Stimulated activated effector memory CD8-positive, alpha-beta T cell treated with anti-CD3 and anti-CD28 coated beads, Interleukin-12 subunit alpha, Interleukin-12 subunit beta, amount 100 ng/mL, for 72 hours (primary cell): Measurements from ENCODE around the gene BICDL2.
A peak's percentile ranks its signal among the peaks of the same experiment; 100 is the strongest.

Experiments
- ATAC-seq: fragments of 150-1000 bp; cut with Tn5 transposase; 2 replicates; pipeline ENCODE4 v1.10.0; 2021
- DNase-seq, 2 donors: peaks; one replicate each; pipeline ENCODE4 v3.0.0; 2021 to 2022; ENCODE audit warnings: low spot score in 2 of 2
- H3K27ac Mint-ChIP-seq: one replicate; pipeline ENCODE4 v1.8.0; 2022; ENCODE audit warnings: mild to moderate bottlenecking, mixed read lengths
- H3K36me3 Mint-ChIP-seq: one replicate; pipeline ENCODE4 v1.8.0; 2022; ENCODE audit warnings: mild to moderate bottlenecking, mixed read lengths
- H3K4me1 Mint-ChIP-seq: one replicate; pipeline ENCODE4 v1.8.0; 2022; ENCODE audit warnings: mixed read lengths
- H3K4me3 Mint-ChIP-seq: one replicate; pipeline ENCODE4 v1.8.0; 2022; ENCODE audit warnings: mild to moderate bottlenecking, mixed read lengths
- H3K9me3 Mint-ChIP-seq: one replicate; pipeline ENCODE4 v1.8.0; 2022; ENCODE audit warnings: mixed read lengths

Gene BICDL2

GRCh38 chr16:3015865-3016521, 20.8 kb downstream of the BICDL2 start:
- H3K4me1 Mint-ChIP-seq, result peaks cover 11% of the 10 kb centered on the region
- no peaks in the 10 kb centered on the region for H3K9me3 Mint-ChIP-seq
- no peak overlapping the region for H3K4me3 Mint-ChIP-seq
- ATAC-seq, result no peak
- DNase-seq, result no peak
- no peak overlapping the region for H3K27ac Mint-ChIP-seq
- H3K36me3 Mint-ChIP-seq, result peaks cover 18% of the 10 kb centered on the region

DNA sequence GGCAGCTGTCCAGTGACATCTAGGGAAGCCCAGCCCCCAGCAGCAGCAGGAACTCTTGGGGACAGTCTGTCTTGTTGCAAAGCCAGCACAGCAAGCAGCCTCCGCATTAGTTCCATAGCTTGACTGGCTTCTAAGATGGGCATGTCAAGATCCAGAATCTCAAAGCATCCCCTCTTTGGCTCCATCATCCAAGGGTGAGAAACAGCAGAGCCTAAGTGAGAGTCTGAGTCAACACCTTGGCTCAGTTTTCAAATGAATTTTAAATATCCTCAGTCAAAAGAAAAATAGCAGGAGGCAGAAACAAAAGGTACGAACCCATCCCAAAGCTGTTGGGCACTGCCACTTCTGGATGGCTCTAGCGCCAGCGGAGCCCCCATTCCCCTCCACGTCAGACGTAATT, 21.8 kb downstream of the BICDL2 start:
- H3K36me3 Mint-ChIP-seq, result peaks cover 8% of the 10 kb centered on the region
- H3K4me1 Mint-ChIP-seq, result peaks cover 8% of the 10 kb centered on the region
- no peak overlapping the region for H3K4me3 Mint-ChIP-seq
- H3K9me3 Mint-ChIP-seq, result no peaks in the 10 kb centered on the region
- ATAC-seq (no peak), DNase-seq (no peak)
- no peak overlapping the region for H3K27ac Mint-ChIP-seq

DNA sequence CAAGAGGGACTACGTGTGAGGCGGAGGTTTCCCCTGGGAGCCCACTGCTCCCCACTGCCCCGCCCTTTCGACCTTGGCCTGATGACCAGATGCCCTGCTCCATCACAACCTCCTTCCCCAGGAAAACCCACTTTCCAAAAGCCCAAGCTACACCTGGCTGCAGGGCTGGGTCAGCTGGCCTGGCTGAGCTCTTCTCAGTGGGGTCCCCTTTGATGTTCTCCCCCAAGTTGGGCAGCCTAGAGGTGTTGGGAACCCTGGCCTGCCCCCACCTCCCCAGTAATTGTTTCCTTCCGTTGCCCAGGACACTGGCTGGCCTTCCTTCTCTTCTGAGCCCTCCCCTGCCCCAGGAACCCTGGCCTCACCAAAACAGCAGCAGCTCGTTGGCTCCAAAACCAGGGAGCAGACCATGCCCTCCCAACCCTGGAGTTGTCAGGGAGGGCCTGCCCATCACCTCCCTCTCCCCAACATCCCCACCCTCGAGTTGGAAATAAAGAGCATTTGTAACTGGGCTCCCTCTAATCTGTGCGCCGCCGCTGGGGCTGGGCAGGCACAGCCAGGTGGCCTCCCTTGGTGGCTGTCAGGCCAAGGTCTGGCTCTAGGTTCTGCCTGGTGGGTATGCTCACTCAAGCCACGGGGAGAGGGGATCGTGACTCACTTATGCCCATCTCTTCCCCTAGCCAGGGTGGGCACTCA, 22.6 kb downstream of the BICDL2 start:
- H3K4me3 Mint-ChIP-seq, result no peak overlapping the region
- no peak overlapping the region for H3K27ac Mint-ChIP-seq
- DNase-seq (no peak), ATAC-seq (no peak)
- H3K4me1 Mint-ChIP-seq, result peaks cover under 1% of the 10 kb centered on the region
- H3K9me3 Mint-ChIP-seq, result no peaks in the 10 kb centered on the region
- peaks cover 5% of the 10 kb centered on the region for H3K36me3 Mint-ChIP-seq

- peaks cover 5% of the 10 kb centered on the region for H3K36me3 Mint-ChIP-seq
- no peak for ATAC-seq
- DNase-seq, result no peak
These were observed 23.2 kb downstream of the BICDL2 start for GRCh38 chr16:3013491-3013951.

DNA sequence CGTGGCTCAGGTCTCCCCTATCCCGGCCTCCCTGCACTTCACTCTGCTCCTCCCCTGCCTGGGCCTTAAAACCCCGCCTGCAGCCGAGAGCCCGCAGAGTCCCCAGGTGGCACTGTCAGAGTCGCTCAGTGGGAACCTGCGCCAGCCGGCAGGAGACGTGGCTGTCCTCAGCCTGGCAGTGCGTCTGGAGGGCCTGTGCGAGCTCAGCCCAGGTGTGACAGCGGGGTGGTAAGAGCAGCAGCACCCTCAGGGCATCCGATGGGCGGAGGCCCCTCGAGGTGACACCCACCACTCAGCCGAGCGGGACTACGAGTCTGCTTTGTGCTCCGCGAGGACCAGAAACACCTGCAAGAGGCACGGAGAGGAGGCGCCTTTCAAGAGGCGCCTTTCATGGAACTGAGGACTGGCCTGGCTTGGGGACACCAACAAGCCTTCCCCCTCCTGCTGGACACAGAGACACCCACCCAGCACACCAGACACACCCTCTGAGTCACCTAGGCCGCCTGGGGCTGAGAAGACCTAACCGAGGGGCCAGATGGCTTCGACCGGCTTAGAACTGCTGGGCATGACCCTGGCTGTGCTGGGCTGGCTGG, 23.8 kb downstream of the BICDL2 start, which contains the start of gene CLDN9:
Gene CLDN9 (plus strand): TSS at position 96 of the 593 bp plus-strand sequence. CDS start 440 bp downstream, at position 536.
- no peaks in the 10 kb centered on the region for H3K9me3 Mint-ChIP-seq
- no peak for DNase-seq
- peaks cover 2% of the 10 kb centered on the region for H3K36me3 Mint-ChIP-seq
- ATAC-seq, result peak; percentile 14
- no peak within 1 kb of the TSS for H3K27ac Mint-ChIP-seq
- no peak within 1 kb of the TSS for H3K4me3 Mint-ChIP-seq
- H3K4me1 Mint-ChIP-seq, result peaks cover 9% of the 10 kb centered on the region

More at GRCh38 chr16:3013491-3013951, 23.2 kb downstream of the BICDL2 start:
- no peaks in the 10 kb centered on the region for H3K9me3 Mint-ChIP-seq
- no peak overlapping the region for H3K27ac Mint-ChIP-seq
- no peak overlapping the region for H3K4me3 Mint-ChIP-seq
- H3K4me1 Mint-ChIP-seq, result peaks cover 3% of the 10 kb centered on the region

DNA sequence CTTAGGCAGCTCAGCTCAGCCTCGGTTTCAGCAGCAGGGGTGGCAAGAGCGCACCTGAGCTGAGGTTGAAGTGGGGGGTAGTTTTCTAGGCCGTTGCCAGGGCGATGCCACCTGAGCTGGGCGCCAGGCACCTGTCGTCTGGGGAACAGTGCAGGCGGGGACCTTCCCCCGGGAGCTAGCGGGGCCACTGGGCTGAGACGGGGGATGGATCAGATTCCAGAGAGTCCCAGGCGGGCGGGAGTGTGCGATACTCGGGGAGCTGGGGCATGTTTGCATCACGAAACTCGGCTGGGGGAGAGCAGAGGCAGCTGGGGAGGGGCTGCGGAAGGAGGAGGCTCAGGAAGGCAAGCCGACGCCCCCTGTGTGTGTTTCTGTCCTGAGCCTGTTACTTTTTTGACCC, 24.5 kb downstream of the BICDL2 start:
- no peaks in the 10 kb centered on the region for H3K9me3 Mint-ChIP-seq
- peaks cover 15% of the 10 kb centered on the region for H3K4me1 Mint-ChIP-seq
- H3K4me3 Mint-ChIP-seq, result no peak overlapping the region
- ATAC-seq (no peak), DNase-seq (no peak)
- no peak overlapping the region for H3K27ac Mint-ChIP-seq
- H3K36me3 Mint-ChIP-seq, result no peaks in the 10 kb centered on the region

DNA sequence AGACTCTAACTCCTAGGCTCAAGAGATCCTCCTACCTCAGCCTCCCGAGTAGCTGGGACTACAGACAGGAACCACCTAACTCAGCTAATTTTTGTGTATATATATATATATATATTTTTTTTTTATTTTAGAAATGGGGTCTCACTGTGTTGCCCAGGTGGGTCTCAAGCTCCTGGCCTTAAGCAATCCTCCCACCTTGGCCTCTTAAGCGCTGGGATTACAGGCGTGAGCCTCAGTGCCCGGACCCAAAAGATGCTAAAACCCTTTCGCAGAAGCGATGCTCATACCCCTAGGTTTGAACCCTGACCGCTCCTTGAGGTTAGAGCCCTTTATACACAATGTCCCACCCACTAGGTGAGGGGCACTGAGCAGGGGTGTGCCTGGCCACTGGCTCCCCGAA, 26.2 kb downstream of the BICDL2 start:
- no peak for ATAC-seq
- Mint-ChIP-seq H3K4me1 (peaks cover 23% of the 10 kb centered on the region), H3K9me3 (no peaks in the 10 kb centered on the region), H3K27ac (no peak overlapping the region), H3K36me3 (no peaks in the 10 kb centered on the region), H3K4me3 (no peak overlapping the region)
- no peak for DNase-seq

GRCh38 chr16:3009568-3010390, 27.0 kb downstream of the BICDL2 start:
- ATAC-seq (no peak), DNase-seq (no peak)
- Mint-ChIP-seq H3K36me3 (no peaks in the 10 kb centered on the region), H3K27ac (no peak overlapping the region), H3K9me3 (no peaks in the 10 kb centered on the region), H3K4me1 (peaks cover 23% of the 10 kb centered on the region), H3K4me3 (no peak overlapping the region)

- peak overlapping the region; percentile 47 for H3K4me3 Mint-ChIP-seq
- ATAC-seq (no peak), DNase-seq (no peak)
- H3K36me3 Mint-ChIP-seq, result peaks cover 5% of the 10 kb centered on the region
- H3K27ac Mint-ChIP-seq, result no peak overlapping the region
- H3K4me1 Mint-ChIP-seq, result peaks cover 23% of the 10 kb centered on the region
- H3K9me3 Mint-ChIP-seq, result no peaks in the 10 kb centered on the region
These were observed 28.1 kb downstream of the BICDL2 start for GRCh38 chr16:3008690-3009037.

DNA sequence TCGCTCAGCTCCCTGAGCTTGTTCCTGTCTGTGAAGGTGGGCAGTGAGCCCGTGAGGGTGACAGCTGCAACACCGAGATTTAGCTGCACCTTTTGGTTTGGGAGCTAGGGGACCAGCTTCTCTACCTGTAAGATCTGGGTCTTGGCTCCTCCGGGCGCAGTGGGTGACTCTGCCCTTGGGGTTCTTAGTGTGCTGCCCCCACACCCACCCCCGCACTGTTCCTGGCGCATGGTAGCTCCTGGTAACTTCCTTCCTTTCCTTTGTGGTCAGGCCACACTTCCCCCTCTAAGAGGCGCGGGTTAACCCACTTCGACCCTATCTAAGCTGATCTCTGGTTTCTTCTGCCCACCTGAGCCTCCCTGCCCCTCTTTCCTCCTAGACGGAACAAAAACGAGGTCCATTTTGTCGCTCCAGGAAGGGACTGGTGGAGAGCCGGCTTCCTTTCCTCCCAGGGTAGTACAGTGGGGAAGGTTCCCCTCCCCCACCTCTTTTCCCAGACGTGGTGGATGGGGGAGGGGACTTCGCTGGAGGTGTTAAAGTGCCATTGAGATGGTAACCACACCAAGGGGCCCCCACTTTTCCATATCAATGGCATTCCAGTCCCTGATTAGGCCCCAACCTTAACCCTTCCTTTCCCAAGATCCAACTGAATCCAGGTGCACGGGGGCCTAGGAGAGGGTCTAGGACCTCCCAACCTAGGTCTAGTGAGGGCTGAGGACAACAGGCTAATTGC, 28.6 kb downstream of the BICDL2 start:
- Mint-ChIP-seq H3K36me3 (peaks cover 6% of the 10 kb centered on the region), H3K4me3 (peak overlapping the region; percentile 47), H3K27ac (peak overlapping the region; percentile 78), H3K4me1 (peaks cover 23% of the 10 kb centered on the region), H3K9me3 (no peaks in the 10 kb centered on the region)
- DNase-seq (no peak), ATAC-seq (no peak)

DNA sequence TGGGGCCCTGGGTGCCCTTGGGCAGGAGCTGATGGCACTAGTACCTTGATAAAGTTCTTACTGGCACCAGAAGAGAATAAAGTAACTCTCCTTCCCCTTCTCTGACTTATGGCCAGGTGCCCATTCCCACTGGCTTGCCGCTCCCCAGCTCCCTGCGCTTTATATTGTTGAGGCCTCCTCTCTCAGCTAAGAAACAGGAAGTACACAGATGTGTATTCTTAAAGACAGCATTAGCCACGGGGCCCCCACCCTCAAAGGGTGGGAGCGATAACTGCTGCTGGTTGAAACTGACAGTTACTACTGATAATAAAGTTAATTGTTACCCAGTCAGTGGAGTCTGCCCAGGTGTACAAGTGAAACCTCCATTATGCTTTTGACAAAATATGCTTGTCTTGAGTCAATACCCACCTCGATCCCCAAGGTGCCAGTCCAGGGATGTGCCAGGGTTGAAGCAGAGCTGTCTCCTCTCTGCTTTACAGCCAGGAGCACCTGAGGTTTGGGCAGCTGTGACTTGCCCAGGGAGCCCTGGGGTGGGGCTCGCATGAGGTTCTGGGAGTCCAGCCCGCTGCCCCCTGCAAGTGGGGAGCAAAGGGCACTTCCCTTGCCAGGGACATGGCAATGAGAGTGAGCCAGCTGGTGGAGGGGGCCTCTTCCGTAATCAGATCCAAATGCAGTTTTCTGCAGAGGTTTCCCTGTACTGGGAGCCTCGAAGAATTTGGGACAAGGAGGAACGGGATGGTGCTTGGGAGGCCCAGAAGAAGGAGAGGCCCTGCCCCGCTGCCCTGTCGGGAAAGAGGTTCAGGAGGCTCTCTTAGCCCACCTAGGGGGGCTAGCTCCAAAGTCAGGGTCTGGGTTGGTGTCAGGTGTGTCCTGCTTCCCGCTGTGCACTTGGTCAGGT, 29.4 kb downstream of the BICDL2 start:
- H3K36me3 Mint-ChIP-seq, result peaks cover 6% of the 10 kb centered on the region
- no peaks in the 10 kb centered on the region for H3K9me3 Mint-ChIP-seq
- peaks cover 23% of the 10 kb centered on the region for H3K4me1 Mint-ChIP-seq
- no peak for DNase-seq
- ATAC-seq, result no peak
- H3K4me3 Mint-ChIP-seq, result peak overlapping the region; percentile 47
- H3K27ac Mint-ChIP-seq, result peak overlapping the region; percentile 78

- Mint-ChIP-seq H3K4me3 (peak overlapping the region; percentile 60), H3K9me3 (no peaks in the 10 kb centered on the region), H3K4me1 (peaks cover 23% of the 10 kb centered on the region), H3K27ac (no peak overlapping the region), H3K36me3 (peaks cover 6% of the 10 kb centered on the region)
- DNase-seq, result no peak
- ATAC-seq, result no peak
These were observed 31.9 kb downstream of the BICDL2 start for GRCh38 chr16:3004781-3005284.

GRCh38 chr16:3004319-3004718, 32.4 kb downstream of the BICDL2 start:
- Mint-ChIP-seq H3K9me3 (no peaks in the 10 kb centered on the region), H3K27ac (no peak overlapping the region), H3K36me3 (peaks cover 6% of the 10 kb centered on the region), H3K4me3 (peak overlapping the region; percentile 60), H3K4me1 (peaks cover 23% of the 10 kb centered on the region)
- ATAC-seq, result peak; percentile 47
- DNase-seq, result no peak
